AG04449 (cell line): ENCODE measurements around the gene FAM3B.

Source experiments
- CTCF ChIA-PET: fragments of 350-600 bp; formaldehyde crosslinking; extraction: SDS; loops from one replicate; lab custom pipeline; 2021; ENCODE audit warnings: antibody characterized with exemption; lab: Yijun Ruan, JAX
- POLR2A ChIA-PET: fragments of 400-600, 350-600 bp; formaldehyde crosslinking; extraction: SDS; loops from one replicate; lab custom pipeline; 2020; ENCODE audit warnings: antibody characterized with exemption, inconsistent platforms; lab: Yijun Ruan, JAX
- DNase-seq: peaks from one replicate; pipeline ENCODE4 v3.0.0-alpha.2; 2010; ENCODE audit warnings: low read depth, low spot score
- H3K4me3 ChIP-seq: 2 replicates; pipeline ENCODE4 v1.5.1; 2011; ENCODE audit warnings: low read depth, mild to moderate bottlenecking, control low read depth, low read length
- TF ChIP-seq, protein P1 (sequence below): IDR thresholded peaks from one replicate; pipeline ENCODE4 v1.5.1; 2011; ENCODE audit warnings: mild to moderate bottlenecking, moderate library complexity, low read length, control low read depth, inconsistent platforms; ENCODE audit not compliant: insufficient read depth; ENCODE audit errors: missing control alignments

FAM3B gene

DNA sequence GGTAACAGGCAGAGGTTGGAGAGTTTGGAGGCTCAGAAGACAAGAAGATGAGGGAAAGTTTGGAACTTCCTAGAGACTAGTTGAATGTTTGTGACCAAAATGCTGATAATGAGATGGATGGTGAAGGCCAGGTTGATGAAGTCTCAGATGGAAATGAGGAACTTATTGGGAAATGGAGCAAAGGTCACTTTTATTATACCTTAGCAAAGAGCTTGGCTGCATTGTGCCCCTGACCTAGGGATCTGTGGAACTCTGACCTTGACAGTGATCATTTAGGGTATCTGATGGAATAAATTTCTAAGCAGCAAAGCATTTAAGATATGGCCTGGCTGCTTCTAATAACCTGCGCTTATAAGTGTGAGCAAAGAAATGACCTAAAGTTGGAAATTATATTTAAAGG is 17.2 kb downstream of the FAM3B start:
- DNase-seq, result no peak
- TF ChIP-seq, protein P1, sequence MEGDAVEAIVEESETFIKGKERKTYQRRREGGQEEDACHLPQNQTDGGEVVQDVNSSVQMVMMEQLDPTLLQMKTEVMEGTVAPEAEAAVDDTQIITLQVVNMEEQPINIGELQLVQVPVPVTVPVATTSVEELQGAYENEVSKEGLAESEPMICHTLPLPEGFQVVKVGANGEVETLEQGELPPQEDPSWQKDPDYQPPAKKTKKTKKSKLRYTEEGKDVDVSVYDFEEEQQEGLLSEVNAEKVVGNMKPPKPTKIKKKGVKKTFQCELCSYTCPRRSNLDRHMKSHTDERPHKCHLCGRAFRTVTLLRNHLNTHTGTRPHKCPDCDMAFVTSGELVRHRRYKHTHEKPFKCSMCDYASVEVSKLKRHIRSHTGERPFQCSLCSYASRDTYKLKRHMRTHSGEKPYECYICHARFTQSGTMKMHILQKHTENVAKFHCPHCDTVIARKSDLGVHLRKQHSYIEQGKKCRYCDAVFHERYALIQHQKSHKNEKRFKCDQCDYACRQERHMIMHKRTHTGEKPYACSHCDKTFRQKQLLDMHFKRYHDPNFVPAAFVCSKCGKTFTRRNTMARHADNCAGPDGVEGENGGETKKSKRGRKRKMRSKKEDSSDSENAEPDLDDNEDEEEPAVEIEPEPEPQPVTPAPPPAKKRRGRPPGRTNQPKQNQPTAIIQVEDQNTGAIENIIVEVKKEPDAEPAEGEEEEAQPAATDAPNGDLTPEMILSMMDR, result no peak
- H3K4me3 ChIP-seq, result no peak overlapping the region
- ChIA-PET POLR2A (no interaction called here), CTCF (no interaction called here)

DNA sequence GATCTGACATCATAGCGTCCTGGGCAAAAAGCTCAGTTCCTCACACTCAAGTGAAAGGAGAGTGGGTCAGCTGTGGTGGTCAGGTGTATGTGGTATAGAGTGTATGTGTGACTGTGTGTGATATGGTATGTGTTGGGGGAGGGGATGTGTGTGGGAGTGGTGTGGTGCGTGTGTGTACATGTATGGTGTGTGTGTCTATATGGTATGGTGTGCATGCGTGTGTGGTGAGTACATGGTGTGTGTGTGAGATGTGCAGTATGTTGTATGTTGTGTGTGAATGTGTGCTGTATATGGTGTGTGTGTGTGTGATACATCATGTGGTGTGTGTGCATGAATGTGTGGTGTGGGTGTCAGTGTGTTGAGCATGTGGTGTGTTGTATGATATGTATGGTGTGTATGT is 20.9 kb downstream of the FAM3B start:
- ChIA-PET CTCF (no interaction called here), POLR2A (no interaction called here)
- H3K4me3 ChIP-seq, result no peak overlapping the region
- DNase-seq, result no peak
- TF ChIP-seq, protein P1, result no peak

DNA sequence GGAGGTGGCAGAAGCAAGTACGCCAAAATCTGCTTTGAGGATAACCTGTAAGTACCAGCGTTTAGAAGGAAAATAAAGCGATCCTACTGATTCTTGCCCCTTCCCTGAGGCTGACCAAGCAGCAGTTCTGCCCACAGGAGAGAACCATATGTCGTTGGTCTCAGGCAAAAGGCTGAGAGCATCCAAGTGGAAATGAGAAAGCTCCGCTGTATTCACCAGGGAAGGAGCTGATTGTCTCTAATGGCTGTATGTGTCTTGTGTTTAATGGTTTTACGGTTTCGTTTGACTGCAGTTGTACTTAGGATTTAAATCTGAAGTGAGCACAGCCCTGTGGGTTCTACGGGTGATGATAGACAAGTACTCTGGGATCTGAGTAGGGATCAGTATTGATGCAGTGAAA is 21.9 kb downstream of the FAM3B start:
- TF ChIP-seq, protein P1, result no peak
- DNase-seq, result no peak
- H3K4me3 ChIP-seq, result no peak overlapping the region
- POLR2A ChIA-PET, result no interaction called here
- CTCF ChIA-PET, result interaction anchor here (0.6 kb wide), 1 partner anchor 163 kb away, joined by 3 read pairs; no protein-coding TSS in a partner anchor

DNA sequence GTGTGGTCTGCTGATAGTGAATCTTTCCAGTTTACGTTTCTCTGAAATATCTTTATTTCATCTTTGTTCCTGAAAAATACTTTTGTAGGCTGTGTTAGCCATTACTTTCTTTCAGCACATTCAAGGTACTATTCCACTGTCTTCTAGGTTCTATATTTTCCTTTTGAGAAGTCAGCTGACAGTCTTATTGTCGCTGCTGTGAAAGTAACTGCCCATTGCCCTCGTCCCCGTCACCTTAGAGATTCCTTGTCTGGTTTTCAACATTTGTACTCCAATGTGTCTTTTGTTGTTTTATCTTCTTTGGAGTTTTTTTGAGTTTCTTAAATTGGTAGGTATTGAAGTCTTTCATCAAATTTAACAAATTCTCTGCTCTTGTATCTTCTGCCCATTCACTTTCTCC is 25.4 kb downstream of the FAM3B start:
- TF ChIP-seq, protein P1, result no peak
- ChIA-PET CTCF (no interaction called here), POLR2A (no interaction called here)
- no peak overlapping the region for H3K4me3 ChIP-seq
- no peak for DNase-seq

DNA sequence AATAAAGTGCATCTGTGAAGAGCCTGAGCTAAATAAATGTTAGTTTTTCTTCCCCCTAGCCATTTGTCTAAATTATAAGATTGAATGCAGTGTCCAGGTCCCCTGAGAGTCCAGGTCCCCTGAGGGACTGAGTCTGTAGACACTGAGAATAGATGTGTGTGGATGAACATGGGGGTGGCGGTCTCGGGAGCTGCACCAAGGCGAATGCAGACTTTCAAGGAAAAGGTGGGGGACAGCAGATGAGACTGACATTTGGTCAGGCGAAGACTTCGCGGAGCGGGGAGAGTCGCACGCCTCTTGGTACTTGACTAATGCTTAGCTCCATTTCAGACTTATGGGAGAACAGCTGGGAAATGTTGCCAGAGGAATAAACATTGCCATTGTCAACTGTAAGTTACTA is 27.5 kb downstream of the FAM3B start:
- TF ChIP-seq, protein P1, result no peak
- no peak overlapping the region for H3K4me3 ChIP-seq
- ChIA-PET POLR2A (no interaction called here), CTCF (no interaction called here)
- no peak for DNase-seq

DNA sequence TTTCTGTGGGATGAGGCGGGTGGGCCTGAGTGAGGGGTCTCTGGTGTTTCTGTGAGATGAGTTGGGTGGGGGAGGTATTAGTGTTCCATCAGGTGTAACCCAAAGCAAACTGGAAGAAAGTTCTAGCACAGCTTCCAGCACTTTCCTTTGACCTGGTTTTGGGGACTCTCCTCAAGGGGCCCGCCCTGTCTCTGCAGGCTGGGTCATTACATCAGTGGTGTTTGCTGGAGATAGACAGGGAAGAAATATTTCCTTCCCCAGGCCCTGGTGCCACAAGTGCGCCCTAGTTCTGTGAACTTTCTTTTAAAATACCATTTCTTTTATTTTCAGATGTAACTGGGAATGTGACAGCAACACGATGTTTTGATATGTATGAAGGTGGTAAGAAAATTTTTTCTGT is 28.8 kb downstream of the FAM3B start:
- ChIA-PET CTCF (no interaction called here), POLR2A (no interaction called here)
- H3K4me3 ChIP-seq, result no peak overlapping the region
- no peak for DNase-seq
- TF ChIP-seq, protein P1, result no peak
